ENCODE measurements around the gene PRM2. TPM values are rescaled to one million over a fixed set of nuclear protein-coding genes. Genes with fewer than 3 reads are reported as not detected.
A peak's percentile ranks its signal among the peaks of the same experiment; 100 is the strongest.

PRM2 gene
- total and polyA plus RNA-seq, 2 experiments from 2014 or later: not detected

DNA sequence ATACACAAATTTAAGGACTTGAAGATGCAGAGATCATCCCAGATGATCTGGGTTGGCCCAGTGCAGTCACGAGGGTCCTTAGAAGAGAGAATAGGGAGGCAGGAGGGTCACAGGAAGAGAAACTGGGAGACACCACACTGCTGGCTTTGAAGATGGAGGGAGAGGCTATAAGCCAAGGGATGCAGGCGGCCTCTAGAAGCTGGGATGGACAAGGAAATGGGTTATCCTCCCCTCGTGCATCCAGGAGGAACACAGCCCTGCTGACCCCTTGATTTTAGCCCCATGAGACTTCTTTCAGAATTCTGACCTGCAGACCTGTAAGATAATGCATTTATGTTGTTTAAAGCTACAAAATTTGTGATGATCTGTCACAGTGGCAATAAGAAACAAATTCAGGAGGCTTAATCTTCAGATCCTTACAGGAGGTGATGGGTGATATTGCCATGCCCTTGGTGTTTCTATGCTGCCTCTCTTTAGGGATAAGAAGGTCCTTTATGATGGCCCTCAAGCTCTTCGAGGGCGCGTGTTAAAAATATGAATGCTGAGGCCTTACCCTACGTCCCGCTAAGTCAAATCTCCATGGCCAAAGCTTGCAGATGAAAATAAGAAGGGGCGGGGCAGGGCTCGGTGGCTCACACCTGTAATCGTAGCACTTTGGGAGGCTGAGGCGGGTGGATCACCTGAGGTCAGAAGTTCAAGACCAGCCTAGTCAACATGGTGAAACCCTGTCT lies 1.5 kb upstream of the PRM2 start:
- Mint-ChIP-seq H3K27ac (no peak overlapping the region), H3K36me3 (ENCODE audit: low read depth) (no peaks in the 10 kb centered on the region; the same call in 2 of the 3 replicates), H3K4me3 (no peak overlapping the region), H3K27me3 (ENCODE audit: insufficient read depth, low read depth, poor library complexity) (peaks cover 11% of the 10 kb centered on the region), H3K9me3 (peaks cover 3% of the 10 kb centered on the region; the same call in 1 of the 3 replicates), H3K4me1 (peaks cover 12% of the 10 kb centered on the region)
- no peaks in the 10 kb centered on the region for H3K9me2 ChIP-seq (ENCODE audit: insufficient read depth)
- no peaks in the 10 kb centered on the region for H4K20me1 ChIP-seq (replicated peaks; ENCODE audit: insufficient read depth)
- no peaks in the 10 kb centered on the region for H3K79me2 ChIP-seq (replicated peaks; ENCODE audit: insufficient read depth)
- H3K36me3 ChIP-seq (ENCODE audit: insufficient read depth): no peaks in the 10 kb centered on the region
- H3K4me3 ChIP-seq: no peak overlapping the region
- no peaks in the 10 kb centered on the region for H3K27me3 ChIP-seq (ENCODE audit: insufficient read depth)
- H3K27ac ChIP-seq (ENCODE audit: low read depth): no peak overlapping the region
- ATAC-seq: no peak
- H3K4me1 ChIP-seq (ENCODE audit: insufficient read depth): no peaks in the 10 kb centered on the region; the same call in 1 of the 2 replicates
- TF ChIP-seq POLR2AphosphoS5 (IDR thresholded peaks at IDR 0.05; ENCODE audit: low read depth): no peak
- TF ChIP-seq EZH2phosphoT487 (IDR thresholded peaks at IDR 0.05; ENCODE audit: unreplicated experiment): no peak
- TF ChIP-seq, protein P1, sequence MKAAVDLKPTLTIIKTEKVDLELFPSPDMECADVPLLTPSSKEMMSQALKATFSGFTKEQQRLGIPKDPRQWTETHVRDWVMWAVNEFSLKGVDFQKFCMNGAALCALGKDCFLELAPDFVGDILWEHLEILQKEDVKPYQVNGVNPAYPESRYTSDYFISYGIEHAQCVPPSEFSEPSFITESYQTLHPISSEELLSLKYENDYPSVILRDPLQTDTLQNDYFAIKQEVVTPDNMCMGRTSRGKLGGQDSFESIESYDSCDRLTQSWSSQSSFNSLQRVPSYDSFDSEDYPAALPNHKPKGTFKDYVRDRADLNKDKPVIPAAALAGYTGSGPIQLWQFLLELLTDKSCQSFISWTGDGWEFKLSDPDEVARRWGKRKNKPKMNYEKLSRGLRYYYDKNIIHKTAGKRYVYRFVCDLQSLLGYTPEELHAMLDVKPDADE (IDR thresholded peaks at IDR 0.05): no peak
- TF ChIP-seq, protein P2, sequence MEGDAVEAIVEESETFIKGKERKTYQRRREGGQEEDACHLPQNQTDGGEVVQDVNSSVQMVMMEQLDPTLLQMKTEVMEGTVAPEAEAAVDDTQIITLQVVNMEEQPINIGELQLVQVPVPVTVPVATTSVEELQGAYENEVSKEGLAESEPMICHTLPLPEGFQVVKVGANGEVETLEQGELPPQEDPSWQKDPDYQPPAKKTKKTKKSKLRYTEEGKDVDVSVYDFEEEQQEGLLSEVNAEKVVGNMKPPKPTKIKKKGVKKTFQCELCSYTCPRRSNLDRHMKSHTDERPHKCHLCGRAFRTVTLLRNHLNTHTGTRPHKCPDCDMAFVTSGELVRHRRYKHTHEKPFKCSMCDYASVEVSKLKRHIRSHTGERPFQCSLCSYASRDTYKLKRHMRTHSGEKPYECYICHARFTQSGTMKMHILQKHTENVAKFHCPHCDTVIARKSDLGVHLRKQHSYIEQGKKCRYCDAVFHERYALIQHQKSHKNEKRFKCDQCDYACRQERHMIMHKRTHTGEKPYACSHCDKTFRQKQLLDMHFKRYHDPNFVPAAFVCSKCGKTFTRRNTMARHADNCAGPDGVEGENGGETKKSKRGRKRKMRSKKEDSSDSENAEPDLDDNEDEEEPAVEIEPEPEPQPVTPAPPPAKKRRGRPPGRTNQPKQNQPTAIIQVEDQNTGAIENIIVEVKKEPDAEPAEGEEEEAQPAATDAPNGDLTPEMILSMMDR (conservative IDR thresholded peaks at IDR 0.05; ENCODE audit: low read depth in 2 of 2): no peak
- TF ChIP-seq NANOG (IDR thresholded peaks at IDR 0.05; ENCODE audit: borderline replicate concordance): no peak
- no peak for TF ChIP-seq STAT1 (IDR thresholded peaks at IDR 0.05; ENCODE audit: unreplicated experiment)
- no peak for TF ChIP-seq ZNF114 (CRISPR knock-in tag; IDR thresholded peaks at IDR 0.05)
- no peak for TF ChIP-seq CREB1 (CRISPR knock-in tag; IDR thresholded peaks at IDR 0.05; ENCODE audit: low read depth)
- TF ChIP-seq ZNF331 (CRISPR knock-in tag; IDR thresholded peaks at IDR 0.05; ENCODE audit: low read depth): no peak
- TF ChIP-seq EZH2 (IDR thresholded peaks at IDR 0.05; ENCODE audit: low read depth, unreplicated experiment): no peak
- TF ChIP-seq JUNB (IDR thresholded peaks at IDR 0.05; ENCODE audit: unreplicated experiment): no peak
- TF ChIP-seq, protein P3, sequence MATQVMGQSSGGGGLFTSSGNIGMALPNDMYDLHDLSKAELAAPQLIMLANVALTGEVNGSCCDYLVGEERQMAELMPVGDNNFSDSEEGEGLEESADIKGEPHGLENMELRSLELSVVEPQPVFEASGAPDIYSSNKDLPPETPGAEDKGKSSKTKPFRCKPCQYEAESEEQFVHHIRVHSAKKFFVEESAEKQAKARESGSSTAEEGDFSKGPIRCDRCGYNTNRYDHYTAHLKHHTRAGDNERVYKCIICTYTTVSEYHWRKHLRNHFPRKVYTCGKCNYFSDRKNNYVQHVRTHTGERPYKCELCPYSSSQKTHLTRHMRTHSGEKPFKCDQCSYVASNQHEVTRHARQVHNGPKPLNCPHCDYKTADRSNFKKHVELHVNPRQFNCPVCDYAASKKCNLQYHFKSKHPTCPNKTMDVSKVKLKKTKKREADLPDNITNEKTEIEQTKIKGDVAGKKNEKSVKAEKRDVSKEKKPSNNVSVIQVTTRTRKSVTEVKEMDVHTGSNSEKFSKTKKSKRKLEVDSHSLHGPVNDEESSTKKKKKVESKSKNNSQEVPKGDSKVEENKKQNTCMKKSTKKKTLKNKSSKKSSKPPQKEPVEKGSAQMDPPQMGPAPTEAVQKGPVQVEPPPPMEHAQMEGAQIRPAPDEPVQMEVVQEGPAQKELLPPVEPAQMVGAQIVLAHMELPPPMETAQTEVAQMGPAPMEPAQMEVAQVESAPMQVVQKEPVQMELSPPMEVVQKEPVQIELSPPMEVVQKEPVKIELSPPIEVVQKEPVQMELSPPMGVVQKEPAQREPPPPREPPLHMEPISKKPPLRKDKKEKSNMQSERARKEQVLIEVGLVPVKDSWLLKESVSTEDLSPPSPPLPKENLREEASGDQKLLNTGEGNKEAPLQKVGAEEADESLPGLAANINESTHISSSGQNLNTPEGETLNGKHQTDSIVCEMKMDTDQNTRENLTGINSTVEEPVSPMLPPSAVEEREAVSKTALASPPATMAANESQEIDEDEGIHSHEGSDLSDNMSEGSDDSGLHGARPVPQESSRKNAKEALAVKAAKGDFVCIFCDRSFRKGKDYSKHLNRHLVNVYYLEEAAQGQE (IDR thresholded peaks at IDR 0.05; ENCODE audit: unreplicated experiment): no peak
- TF ChIP-seq, protein P4, sequence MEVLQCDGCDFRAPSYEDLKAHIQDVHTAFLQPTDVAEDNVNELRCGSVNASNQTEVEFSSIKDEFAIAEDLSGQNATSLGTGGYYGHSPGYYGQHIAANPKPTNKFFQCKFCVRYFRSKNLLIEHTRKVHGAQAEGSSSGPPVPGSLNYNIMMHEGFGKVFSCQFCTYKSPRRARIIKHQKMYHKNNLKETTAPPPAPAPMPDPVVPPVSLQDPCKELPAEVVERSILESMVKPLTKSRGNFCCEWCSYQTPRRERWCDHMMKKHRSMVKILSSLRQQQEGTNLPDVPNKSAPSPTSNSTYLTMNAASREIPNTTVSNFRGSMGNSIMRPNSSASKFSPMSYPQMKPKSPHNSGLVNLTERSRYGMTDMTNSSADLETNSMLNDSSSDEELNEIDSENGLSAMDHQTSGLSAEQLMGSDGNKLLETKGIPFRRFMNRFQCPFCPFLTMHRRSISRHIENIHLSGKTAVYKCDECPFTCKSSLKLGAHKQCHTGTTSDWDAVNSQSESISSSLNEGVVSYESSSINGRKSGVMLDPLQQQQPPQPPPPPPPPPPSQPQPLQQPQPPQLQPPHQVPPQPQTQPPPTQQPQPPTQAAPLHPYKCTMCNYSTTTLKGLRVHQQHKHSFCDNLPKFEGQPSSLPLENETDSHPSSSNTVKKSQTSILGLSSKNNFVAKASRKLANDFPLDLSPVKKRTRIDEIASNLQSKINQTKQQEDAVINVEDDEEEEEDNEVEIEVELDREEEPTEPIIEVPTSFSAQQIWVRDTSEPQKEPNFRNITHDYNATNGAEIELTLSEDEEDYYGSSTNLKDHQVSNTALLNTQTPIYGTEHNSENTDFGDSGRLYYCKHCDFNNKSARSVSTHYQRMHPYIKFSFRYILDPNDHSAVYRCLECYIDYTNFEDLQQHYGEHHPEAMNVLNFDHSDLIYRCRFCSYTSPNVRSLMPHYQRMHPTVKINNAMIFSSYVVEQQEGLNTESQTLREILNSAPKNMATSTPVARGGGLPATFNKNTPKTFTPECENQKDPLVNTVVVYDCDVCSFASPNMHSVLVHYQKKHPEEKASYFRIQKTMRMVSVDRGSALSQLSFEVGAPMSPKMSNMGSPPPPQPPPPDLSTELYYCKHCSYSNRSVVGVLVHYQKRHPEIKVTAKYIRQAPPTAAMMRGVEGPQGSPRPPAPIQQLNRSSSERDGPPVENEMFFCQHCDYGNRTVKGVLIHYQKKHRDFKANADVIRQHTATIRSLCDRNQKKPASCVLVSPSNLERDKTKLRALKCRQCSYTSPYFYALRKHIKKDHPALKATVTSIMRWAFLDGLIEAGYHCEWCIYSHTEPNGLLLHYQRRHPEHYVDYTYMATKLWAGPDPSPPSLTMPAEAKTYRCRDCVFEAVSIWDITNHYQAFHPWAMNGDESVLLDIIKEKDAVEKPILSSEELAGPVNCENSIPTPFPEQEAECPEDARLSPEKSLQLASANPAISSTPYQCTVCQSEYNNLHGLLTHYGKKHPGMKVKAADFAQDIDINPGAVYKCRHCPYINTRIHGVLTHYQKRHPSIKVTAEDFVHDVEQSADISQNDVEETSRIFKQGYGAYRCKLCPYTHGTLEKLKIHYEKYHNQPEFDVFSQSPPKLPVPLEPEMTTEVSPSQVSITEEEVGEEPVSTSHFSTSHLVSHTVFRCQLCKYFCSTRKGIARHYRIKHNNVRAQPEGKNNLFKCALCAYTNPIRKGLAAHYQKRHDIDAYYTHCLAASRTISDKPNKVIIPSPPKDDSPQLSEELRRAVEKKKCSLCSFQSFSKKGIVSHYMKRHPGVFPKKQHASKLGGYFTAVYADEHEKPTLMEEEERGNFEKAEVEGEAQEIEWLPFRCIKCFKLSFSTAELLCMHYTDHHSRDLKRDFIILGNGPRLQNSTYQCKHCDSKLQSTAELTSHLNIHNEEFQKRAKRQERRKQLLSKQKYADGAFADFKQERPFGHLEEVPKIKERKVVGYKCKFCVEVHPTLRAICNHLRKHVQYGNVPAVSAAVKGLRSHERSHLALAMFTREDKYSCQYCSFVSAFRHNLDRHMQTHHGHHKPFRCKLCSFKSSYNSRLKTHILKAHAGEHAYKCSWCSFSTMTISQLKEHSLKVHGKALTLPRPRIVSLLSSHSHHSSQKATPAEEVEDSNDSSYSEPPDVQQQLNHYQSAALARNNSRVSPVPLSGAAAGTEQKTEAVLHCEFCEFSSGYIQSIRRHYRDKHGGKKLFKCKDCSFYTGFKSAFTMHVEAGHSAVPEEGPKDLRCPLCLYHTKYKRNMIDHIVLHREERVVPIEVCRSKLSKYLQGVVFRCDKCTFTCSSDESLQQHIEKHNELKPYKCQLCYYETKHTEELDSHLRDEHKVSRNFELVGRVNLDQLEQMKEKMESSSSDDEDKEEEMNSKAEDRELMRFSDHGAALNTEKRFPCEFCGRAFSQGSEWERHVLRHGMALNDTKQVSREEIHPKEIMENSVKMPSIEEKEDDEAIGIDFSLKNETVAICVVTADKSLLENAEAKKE (CRISPR knock-in tag; IDR thresholded peaks at IDR 0.05): no peak
- DNase-seq (ENCODE audit: low spot score): no peak
- H3K4me2 ChIP-seq: no peak overlapping the region
- H2AFZ ChIP-seq: 0 out of 2 replicates have a peak overlapping the region, but pooled peaks have one; percentile 10
- 0 out of 2 replicates have a peak, but pooled peaks cover 1% of the 10 kb centered on the region for H3F3A ChIP-seq (replicated peaks; ENCODE audit: low read depth)
